HG03442 (cell line): ENCODE results near the gene TRMT2A.

Experiments used
- ATAC-seq: cut with Tn5 transposase; IDR thresholded peaks from one replicate; pipeline ENCODE4 v1.9.1; 2021; ENCODE audit warnings: mild to moderate bottlenecking, moderate library complexity; ENCODE audit not compliant: unreplicated experiment

Gene TRMT2A

DNA sequence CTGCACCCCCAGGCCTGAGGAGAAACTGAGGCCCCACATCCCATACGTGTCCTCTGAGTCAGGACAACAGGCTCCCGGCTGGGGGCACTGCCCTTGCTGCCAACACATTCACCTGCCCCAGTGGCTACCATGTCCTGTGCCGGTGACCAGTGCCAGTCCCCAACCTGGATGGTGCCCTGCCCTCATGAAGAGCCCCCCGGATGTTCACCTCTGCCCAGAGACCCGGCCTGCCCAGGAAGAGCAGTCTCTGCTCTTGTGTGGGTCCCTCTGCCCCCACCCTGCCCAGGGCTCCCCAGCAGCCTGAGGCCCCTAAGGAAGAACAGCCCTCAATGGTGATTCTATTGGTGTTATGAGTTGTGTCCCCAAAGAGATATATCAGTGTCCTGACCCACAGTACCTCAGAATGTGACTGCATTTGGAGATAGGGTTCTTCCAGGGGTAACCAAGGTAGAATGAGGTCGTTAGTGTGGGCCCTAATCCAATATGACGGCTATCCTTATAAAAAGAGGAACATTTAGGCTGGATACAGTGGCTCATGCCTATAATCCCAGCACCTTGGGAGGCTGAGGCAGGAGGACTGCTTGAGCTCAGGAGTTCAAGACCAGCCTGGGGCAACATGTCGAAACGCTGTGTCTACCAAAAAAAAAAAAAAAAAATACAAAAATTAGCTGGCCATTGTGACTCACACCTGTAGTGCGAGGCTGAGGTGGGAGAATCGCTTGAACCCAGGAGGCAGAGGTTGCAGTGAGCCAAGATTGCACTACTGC, 50.2 kb downstream of the TRMT2A start:
- ATAC-seq, result no peak

- ATAC-seq, result no peak
These were observed 51.0 kb downstream of the TRMT2A start for GRCh38 chr22:20065896-20066616.

DNA sequence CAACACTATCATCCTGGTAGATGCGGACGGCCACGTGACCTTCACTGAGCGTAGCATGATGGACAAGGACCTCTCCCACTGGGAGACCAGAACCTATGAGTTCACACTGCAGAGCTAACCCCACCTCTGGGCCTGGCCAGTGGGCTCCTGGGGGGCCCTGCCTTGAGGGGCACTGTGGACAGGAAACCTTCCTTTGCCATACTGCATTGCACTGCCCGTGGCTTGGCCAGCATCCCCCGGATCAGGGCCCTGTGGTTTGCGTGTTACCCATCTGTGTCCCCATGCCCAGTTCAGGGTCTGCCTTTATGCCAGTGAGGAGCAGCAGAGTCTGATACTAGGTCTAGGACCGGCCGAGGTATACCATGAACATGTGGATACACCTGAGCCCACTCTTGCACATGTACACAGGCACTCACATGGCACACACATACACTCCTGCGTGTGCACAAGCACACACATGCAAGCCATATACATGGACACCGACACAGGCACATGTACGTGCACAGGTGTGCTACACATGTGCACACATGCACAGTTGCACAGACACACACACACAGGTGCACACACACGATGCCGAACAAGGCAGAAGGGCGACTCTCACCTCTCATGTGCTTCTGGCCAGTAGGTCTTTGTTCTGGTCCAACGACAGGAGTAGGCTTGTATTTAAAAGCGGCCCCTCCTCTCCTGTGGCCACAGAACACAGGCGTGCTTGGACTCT, 52.3 kb downstream of the TRMT2A start:
- no peak for ATAC-seq

DNA sequence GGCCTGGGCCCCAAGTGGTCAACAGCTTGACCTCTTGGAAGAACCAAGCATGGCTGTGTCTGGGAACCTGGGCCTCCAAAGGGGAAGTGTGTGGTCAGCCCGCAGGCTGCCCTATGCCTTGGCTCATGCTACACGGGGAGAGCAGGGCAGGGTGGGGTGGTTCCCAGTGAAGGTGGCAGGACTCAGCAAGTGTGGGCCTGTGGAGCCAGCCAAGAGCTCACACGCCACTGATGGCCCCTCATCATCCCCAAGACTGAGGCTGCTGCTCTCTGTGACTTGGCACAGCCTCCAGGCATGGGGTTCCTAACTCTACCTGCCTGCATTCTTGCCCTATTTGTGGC, 52.9 kb downstream of the TRMT2A start:
- no peak for ATAC-seq

GRCh38 chr22:20063271-20064139, 53.5 kb downstream of the TRMT2A start:
- ATAC-seq, result no peak

DNA sequence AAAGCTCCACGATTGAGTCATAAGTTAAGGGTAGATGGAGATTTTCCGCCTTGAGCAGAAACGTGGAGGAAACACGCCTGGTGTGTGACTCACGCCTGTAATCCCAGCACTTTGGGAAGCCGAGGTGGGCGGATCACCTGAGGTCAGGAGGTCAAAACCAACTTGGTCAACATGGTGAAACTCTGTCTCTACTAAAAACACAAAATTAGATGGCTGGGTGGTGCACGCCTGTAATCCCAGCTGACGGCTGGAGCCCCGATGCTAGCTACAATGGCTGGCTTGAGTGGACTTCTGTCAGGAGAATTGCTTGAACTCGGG, 54.3 kb downstream of the TRMT2A start:
- ATAC-seq, result no peak

DNA sequence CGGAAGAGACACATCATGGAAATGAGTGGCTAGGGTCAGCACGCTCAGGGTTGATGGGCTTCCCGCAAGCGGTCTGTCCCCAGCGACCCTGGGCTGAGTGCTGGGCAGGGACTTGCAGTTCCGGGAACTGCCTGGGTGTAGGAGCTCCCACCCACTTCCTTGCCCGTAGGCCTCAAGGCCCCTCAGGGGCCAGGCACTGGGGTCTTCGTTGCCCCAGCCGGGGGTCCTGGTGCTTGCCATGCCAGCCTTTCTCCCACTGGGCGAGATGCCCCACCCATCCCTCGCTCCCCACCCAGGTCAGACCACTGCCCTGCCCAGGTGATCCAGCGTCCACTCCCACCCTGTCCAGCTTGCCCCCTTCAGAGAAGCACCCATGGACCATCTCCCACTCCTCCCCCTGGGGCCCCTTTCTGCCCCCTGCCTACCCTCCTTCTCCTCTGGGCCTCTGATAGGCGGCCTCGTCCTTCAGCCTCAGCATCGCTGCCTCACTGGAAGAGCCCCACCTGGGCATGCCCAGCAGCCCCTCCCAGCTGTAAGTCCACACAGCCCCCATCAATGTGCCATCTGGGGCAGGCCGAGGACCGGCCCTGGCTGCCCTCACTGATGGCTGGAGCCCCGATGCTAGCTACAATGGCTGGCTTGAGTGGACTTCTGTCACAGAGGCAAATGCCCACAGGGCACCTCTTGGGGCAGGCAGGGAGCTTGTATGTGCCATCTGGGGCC, 54.8 kb downstream of the TRMT2A start:
- no peak for ATAC-seq
